Measurements from ENCODE around the gene NME7. TPM values are rescaled to one million over a fixed set of nuclear protein-coding genes. Genes with fewer than 3 reads are reported as not detected.

Gene NME7
- polyA plus RNA-seq, 1 of the 3 experiments (the other 2 are of a cell fraction), result 13.7 TPM

GRCh38 chr1:169289016-169289415 lies 78.6 kb downstream of the NME7 start:
- H3K4me3 ChIP-seq (ENCODE audit: low read depth in 2 of 2, low read length in 1 of 2), result no peak overlapping the region
- H3K9me2 ChIP-seq, result no peaks in the 10 kb centered on the region
- H3K9ac ChIP-seq, result no peak overlapping the region
- H3K27me3 ChIP-seq (ENCODE audit: insufficient read depth), result no peaks in the 10 kb centered on the region
- no peaks in the 10 kb centered on the region; the same call in 1 of the 2 replicates for H3K9me3 ChIP-seq
- no peak for DNase-seq
- H3K27ac ChIP-seq (ENCODE audit: low read depth in 2 of 2, low read length in 1 of 2), result no peak overlapping the region
- no peak overlapping the region for H3K4me2 ChIP-seq
- H3K36me3 ChIP-seq (replicated peaks in 1 of 2; ENCODE audit: control insufficient read depth in 1 of 2, insufficient read depth in 2 of 2, low read length in 1 of 2), result peaks cover 5 to 6% of the 10 kb centered on the region in 2 experiments
- H3F3A ChIP-seq (replicated peaks; ENCODE audit: insufficient read depth), result no peaks in the 10 kb centered on the region
- POLR2A ChIA-PET, result no interaction called here
- H3K4me1 ChIP-seq (ENCODE audit: control insufficient read depth in 1 of 2, insufficient read depth in 2 of 2, low read depth in 1 of 2, low read length in 1 of 2), result no peaks in the 10 kb centered on the region; a peak in 2 of 4 replicates
- TF ChIP-seq TEAD4 (IDR thresholded peaks at IDR 0.05; ENCODE audit: borderline replicate concordance, insufficient read depth) (no peak), POLR2AphosphoS5 (IDR thresholded peaks at IDR 0.05; ENCODE audit: low read depth, low read length) (no peak), RXRA (IDR thresholded peaks at IDR 0.05; ENCODE audit: borderline replicate concordance, low read depth) (no peak), NFIC (IDR thresholded peaks at IDR 0.05; ENCODE audit: borderline replicate concordance) (no peak), PBX3 (IDR thresholded peaks at IDR 0.05) (no peak), EZH2phosphoT487 (IDR thresholded peaks at IDR 0.05; ENCODE audit: borderline replicate concordance, low read depth) (no peak), FOXM1 (IDR thresholded peaks at IDR 0.05; ENCODE audit: low read depth) (no peak), TAF1 (IDR thresholded peaks at IDR 0.05; ENCODE audit: borderline replicate concordance, low read depth, low read length) (no peak), GATA2 (CRISPR knock-in tag; IDR thresholded peaks at IDR 0.05) (no peak), RCOR1 (IDR thresholded peaks at IDR 0.05; ENCODE audit: low read length) (no peak), USF2 (IDR thresholded peaks at IDR 0.05; ENCODE audit: borderline replicate concordance, low read depth, low read length) (no peak), RAD21 (IDR thresholded peaks at IDR 0.05; ENCODE audit: low read length) (no peak), TCF12 (IDR thresholded peaks at IDR 0.05) (no peak), FOSL2 (IDR thresholded peaks at IDR 0.05; ENCODE audit: borderline replicate concordance, low read depth) (no peak), GABPA (IDR thresholded peaks at IDR 0.05; ENCODE audit: low read depth) (no peak)
- TF ChIP-seq, protein P1, sequence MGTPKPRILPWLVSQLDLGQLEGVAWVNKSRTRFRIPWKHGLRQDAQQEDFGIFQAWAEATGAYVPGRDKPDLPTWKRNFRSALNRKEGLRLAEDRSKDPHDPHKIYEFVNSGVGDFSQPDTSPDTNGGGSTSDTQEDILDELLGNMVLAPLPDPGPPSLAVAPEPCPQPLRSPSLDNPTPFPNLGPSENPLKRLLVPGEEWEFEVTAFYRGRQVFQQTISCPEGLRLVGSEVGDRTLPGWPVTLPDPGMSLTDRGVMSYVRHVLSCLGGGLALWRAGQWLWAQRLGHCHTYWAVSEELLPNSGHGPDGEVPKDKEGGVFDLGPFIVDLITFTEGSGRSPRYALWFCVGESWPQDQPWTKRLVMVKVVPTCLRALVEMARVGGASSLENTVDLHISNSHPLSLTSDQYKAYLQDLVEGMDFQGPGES (IDR thresholded peaks at IDR 0.05; ENCODE audit: low read depth, low read length), result no peak
- TF ChIP-seq, protein P2, sequence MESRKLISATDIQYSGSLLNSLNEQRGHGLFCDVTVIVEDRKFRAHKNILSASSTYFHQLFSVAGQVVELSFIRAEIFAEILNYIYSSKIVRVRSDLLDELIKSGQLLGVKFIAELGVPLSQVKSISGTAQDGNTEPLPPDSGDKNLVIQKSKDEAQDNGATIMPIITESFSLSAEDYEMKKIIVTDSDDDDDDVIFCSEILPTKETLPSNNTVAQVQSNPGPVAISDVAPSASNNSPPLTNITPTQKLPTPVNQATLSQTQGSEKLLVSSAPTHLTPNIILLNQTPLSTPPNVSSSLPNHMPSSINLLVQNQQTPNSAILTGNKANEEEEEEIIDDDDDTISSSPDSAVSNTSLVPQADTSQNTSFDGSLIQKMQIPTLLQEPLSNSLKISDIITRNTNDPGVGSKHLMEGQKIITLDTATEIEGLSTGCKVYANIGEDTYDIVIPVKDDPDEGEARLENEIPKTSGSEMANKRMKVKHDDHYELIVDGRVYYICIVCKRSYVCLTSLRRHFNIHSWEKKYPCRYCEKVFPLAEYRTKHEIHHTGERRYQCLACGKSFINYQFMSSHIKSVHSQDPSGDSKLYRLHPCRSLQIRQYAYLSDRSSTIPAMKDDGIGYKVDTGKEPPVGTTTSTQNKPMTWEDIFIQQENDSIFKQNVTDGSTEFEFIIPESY (IDR thresholded peaks at IDR 0.05; ENCODE audit: borderline replicate concordance, low read depth), result no peak
- no peak overlapping the region for H2AFZ ChIP-seq (ENCODE audit: low read depth)
- CTCF ChIA-PET, result interaction anchor here (1.3 kb wide), 1 partner anchor 18 kb away, joined by 3 read pairs; no protein-coding TSS in a partner anchor
- H3K79me2 ChIP-seq (ENCODE audit: insufficient read depth), result no peaks in the 10 kb centered on the region
- H4K20me1 ChIP-seq (ENCODE audit: insufficient read depth), result no peaks in the 10 kb centered on the region
- WGBS (ENCODE audit: low lambda C conversion rate), result 87% methylated on average over 1 of the region's 1 CpG

All from SK-N-SH (cell line).